PFSK-1 (cell line): ENCODE measurements around the gene TTC39B.

Experiments
- FOXP2 ChIP-seq: optimal IDR thresholded peaks from 2 replicates; pipeline ENCODE3; 2011; ENCODE audit warnings: borderline replicate concordance, control low read depth, inconsistent platforms; ENCODE audit not compliant: insufficient read depth; ENCODE audit errors: extremely low read length, extremely low read depth
- TAF1 ChIP-seq: IDR thresholded peaks from 2 replicates; pipeline ENCODE4 v1.6.1; 2012; ENCODE audit warnings: low read length, control low read depth, borderline replicate concordance; ENCODE audit not compliant: insufficient read depth

DNA sequence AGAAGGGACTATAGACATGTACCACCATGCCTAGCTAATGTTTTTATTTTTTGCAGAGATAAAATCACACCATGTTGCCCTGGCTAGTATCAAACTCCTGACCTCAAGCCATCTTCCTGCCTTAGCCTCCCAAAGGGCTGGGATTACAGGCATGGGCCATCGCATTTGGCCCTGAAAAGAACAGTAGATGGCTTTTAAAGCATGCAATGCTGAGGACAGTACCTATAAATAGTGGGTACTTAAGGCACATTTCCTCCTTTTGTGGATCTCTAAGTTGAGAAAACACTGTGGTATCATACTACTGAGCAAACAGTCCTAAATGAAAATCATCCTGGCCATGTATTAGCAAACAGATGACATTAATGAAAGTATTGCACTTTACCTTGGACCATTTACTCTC lies 119.4 kb downstream of the TTC39B start:
- TF ChIP-seq FOXP2 (no peak), TAF1 (no peak)
